Mesenchymal stem cell (in vitro differentiated cells and primary cell): ENCODE measurements around the gene TMEM59L.
A peak's percentile ranks its signal among the peaks of the same experiment; 100 is the strongest.

Experiments used
- DNase-seq: peaks from one replicate; pipeline ENCODE4 v3.0.0-alpha.2; 2013
- H2AFZ ChIP-seq: one replicate; pipeline ENCODE4 v1.6.1; 2013; ENCODE audit warnings: low read depth, mild to moderate bottlenecking, control low read depth, inconsistent platforms, low read length, moderate library complexity
- H2AK5ac ChIP-seq: 2 replicates; pipeline ENCODE4 v1.6.1; 2013; ENCODE audit warnings: low read length, moderate library complexity, mild to moderate bottlenecking, inconsistent platforms; ENCODE audit not compliant: severe bottlenecking
- H2BK120ac ChIP-seq: one replicate; pipeline ENCODE4 v1.6.1; 2013; ENCODE audit warnings: low read depth, mild to moderate bottlenecking, inconsistent platforms, low read length, moderate library complexity
- H2BK12ac ChIP-seq, 2 experiments: one replicate each; pipeline ENCODE4 v1.6.1; 2013; ENCODE audit warnings: inconsistent platforms in 2 of 2, low read length in 2 of 2, mild to moderate bottlenecking in 2 of 2, moderate library complexity in 2 of 2, control low read depth in 1 of 2
- H2BK15ac ChIP-seq: one replicate; pipeline ENCODE4 v1.6.1; 2013; ENCODE audit warnings: mild to moderate bottlenecking, low read depth, inconsistent platforms; ENCODE audit not compliant: poor library complexity, severe bottlenecking
- H2BK5ac ChIP-seq: 2 replicates; pipeline ENCODE4 v1.6.1; 2013; ENCODE audit warnings: low read depth, mild to moderate bottlenecking, low read length, control low read depth, inconsistent platforms; ENCODE audit not compliant: poor library complexity, severe bottlenecking
- H3K14ac ChIP-seq, 2 experiments: one replicate each; pipeline ENCODE4 v1.6.1; 2013; ENCODE audit warnings: inconsistent platforms in 2 of 2, low read length in 2 of 2, control low read depth in 1 of 2, mild to moderate bottlenecking in 1 of 2, moderate library complexity in 1 of 2
- H3K18ac ChIP-seq, 2 experiments: one replicate each; pipeline ENCODE4 v1.6.1; 2013; ENCODE audit warnings: inconsistent platforms in 2 of 2, low read length in 2 of 2, control low read depth in 1 of 2, low read depth in 1 of 2, mild to moderate bottlenecking in 1 of 2
- H3K23ac ChIP-seq, 2 experiments: one replicate each; pipeline ENCODE4 v1.6.1; 2013; ENCODE audit warnings: inconsistent platforms in 2 of 2, low read length in 2 of 2, mild to moderate bottlenecking in 2 of 2, moderate library complexity in 2 of 2, control low read depth in 1 of 2
- H3K27ac ChIP-seq: 2 replicates; pipeline ENCODE4 v1.5.1; 2013; ENCODE audit warnings: mild to moderate bottlenecking, moderate library complexity, low read length, control low read depth, inconsistent platforms; ENCODE audit not compliant: poor library complexity, severe bottlenecking
- H3K27me3 ChIP-seq, 2 experiments: 2 replicates each; pipeline versions ENCODE4 v1.6.1 to v1.7.0; 2013; ENCODE audit warnings: low read length in 2 of 2, mild to moderate bottlenecking in 2 of 2, moderate library complexity in 2 of 2, control low read depth in 1 of 2, inconsistent platforms in 1 of 2; ENCODE audit not compliant: control insufficient read depth in 1 of 2, insufficient read depth in 1 of 2
- H3K36me3 ChIP-seq, 2 experiments: 2 replicates each; pipeline versions ENCODE4 v1.6.1 to v1.7.0; 2013; ENCODE audit warnings: low read length in 2 of 2, control low read depth in 1 of 2, inconsistent platforms in 1 of 2, low read depth in 1 of 2, mild to moderate bottlenecking in 1 of 2; ENCODE audit not compliant: insufficient read depth in 2 of 2, control insufficient read depth in 1 of 2
- H3K4ac ChIP-seq, 2 experiments: one replicate each; pipeline ENCODE4 v1.6.1; 2013; ENCODE audit warnings: inconsistent platforms in 2 of 2, low read length in 2 of 2, mild to moderate bottlenecking in 2 of 2, moderate library complexity in 2 of 2, control low read depth in 1 of 2, low read depth in 1 of 2
- H3K4me1 ChIP-seq: 2 replicates; pipeline ENCODE4 v1.6.1; 2013; ENCODE audit warnings: low read depth, low read length, control low read depth; ENCODE audit not compliant: control insufficient read depth, insufficient read depth
- H3K4me2 ChIP-seq: 2 replicates; pipeline ENCODE4 v1.6.1; 2013; ENCODE audit warnings: low read length, mild to moderate bottlenecking, inconsistent platforms; ENCODE audit not compliant: poor library complexity, severe bottlenecking
- H3K4me3 ChIP-seq, 2 experiments: 2 replicates each; pipeline versions ENCODE4 v1.5.1 to v1.7.0; 2013; ENCODE audit warnings: low read length in 2 of 2, mild to moderate bottlenecking in 2 of 2, control low read depth in 1 of 2, low read depth in 1 of 2; ENCODE audit not compliant: insufficient read depth in 1 of 2
- H3K79me1 ChIP-seq: replicated peaks from 2 replicates; pipeline ENCODE4 v1.6.1; 2013; ENCODE audit warnings: mild to moderate bottlenecking, control low read depth, low read length, inconsistent platforms; ENCODE audit not compliant: poor library complexity, severe bottlenecking
- H3K9ac ChIP-seq: 2 replicates; pipeline ENCODE4 v1.7.0; 2013; ENCODE audit warnings: mild to moderate bottlenecking, low read length, moderate library complexity
- H3K9me3 ChIP-seq: 2 replicates; pipeline ENCODE4 v1.7.0; 2013; ENCODE audit warnings: mild to moderate bottlenecking, low read length; ENCODE audit not compliant: control insufficient read depth
- H4K8ac ChIP-seq: one replicate; pipeline ENCODE4 v1.6.1; 2013; ENCODE audit warnings: inconsistent platforms, mild to moderate bottlenecking, low read length, moderate library complexity
- H4K91ac ChIP-seq: one replicate; pipeline ENCODE4 v1.6.1; 2013; ENCODE audit warnings: mild to moderate bottlenecking, low read length, inconsistent platforms
- WGBS: methylation state at CpG from one replicate; pipeline ENCODE4 v1.1.7; 2013; ENCODE audit warnings: mixed read lengths; 5-methylcytosine and 5-hydroxymethylcytosine counted together

TMEM59L gene

GRCh38 chr19:18611327-18612050 lies 1.2 kb upstream of the TMEM59L start:
- Histone ChIP-seq H3K23ac (no peak overlapping the region), H4K8ac (no peak overlapping the region), H3K36me3 (no peaks in the 10 kb centered on the region), H3K4me3 (no peak overlapping the region), H3K9me3 (peaks cover 3% of the 10 kb centered on the region), H2AFZ (no peak overlapping the region), H2BK120ac (no peak overlapping the region), H2BK12ac (no peak overlapping the region), H3K4me1 (peaks cover 43% of the 10 kb centered on the region), H3K79me1 (no peaks in the 10 kb centered on the region), H3K14ac (no peak overlapping the region), H3K18ac (no peak overlapping the region), H2AK5ac (no peak overlapping the region), H3K27me3 (peaks cover 79 to 85% of the 10 kb centered on the region in 2 experiments), H2BK5ac (no peak overlapping the region), H3K9ac (no peak overlapping the region), H2BK15ac (no peak overlapping the region), H4K91ac (no peak overlapping the region), H3K4ac (no peak overlapping the region), H3K4me2 (no peak overlapping the region), H3K27ac (no peak overlapping the region)
- DNase-seq: no peak
- 2% methylated on average over 39 of the region's 62 CpGs for WGBS

- Histone ChIP-seq H2BK5ac (no peak overlapping the region), H2AK5ac (no peak overlapping the region), H3K36me3 (no peaks in the 10 kb centered on the region), H3K4me3 (peak overlapping the region; percentile 61 to 66), H3K27me3 (peaks cover 82 to 87% of the 10 kb centered on the region in 2 experiments), H2BK12ac (no peak overlapping the region), H2BK120ac (no peak overlapping the region), H3K23ac (peak overlapping the region in 1 of 2 experiments; percentile 94), H3K14ac (no peak overlapping the region), H3K27ac (no peak overlapping the region), H3K18ac (no peak overlapping the region), H2AFZ (no peak overlapping the region), H4K8ac (no peak overlapping the region), H3K4me2 (peak overlapping the region; percentile 94), H3K9me3 (peaks cover 3% of the 10 kb centered on the region), H3K9ac (no peak overlapping the region), H3K4me1 (peaks cover 39% of the 10 kb centered on the region), H4K91ac (no peak overlapping the region), H2BK15ac (no peak overlapping the region), H3K4ac (no peak overlapping the region), H3K79me1 (no peaks in the 10 kb centered on the region)
- WGBS: 4% methylated on average over 30 of the region's 30 CpGs
- DNase-seq: no peak
These were observed 459 bp upstream of the TMEM59L start for GRCh38 chr19:18612051-18612771.

- no peak overlapping the region for H2BK12ac ChIP-seq
- H3K14ac ChIP-seq: no peak overlapping the region
- H3K27me3 ChIP-seq: peaks cover 75 to 80% of the 10 kb centered on the region in 2 experiments
- no peak overlapping the region for H3K4me3 ChIP-seq
- no peak overlapping the region for H2AK5ac ChIP-seq
- H2BK15ac ChIP-seq: no peak overlapping the region
- H3K4me1 ChIP-seq: peaks cover 33% of the 10 kb centered on the region
- H2BK120ac ChIP-seq: no peak overlapping the region
- H3K9ac ChIP-seq: no peak overlapping the region
- 14% methylated on average over 21 of the region's 23 CpGs for WGBS
- DNase-seq: no peak
- no peak overlapping the region for H4K91ac ChIP-seq
- no peak overlapping the region for H3K27ac ChIP-seq
- no peak overlapping the region for H3K4ac ChIP-seq
- no peaks in the 10 kb centered on the region for H3K79me1 ChIP-seq
- no peak overlapping the region for H3K4me2 ChIP-seq
- H2BK5ac ChIP-seq: no peak overlapping the region
- H3K18ac ChIP-seq: no peak overlapping the region
- no peaks in the 10 kb centered on the region for H3K36me3 ChIP-seq
- no peak overlapping the region for H2AFZ ChIP-seq
- H3K23ac ChIP-seq: no peak overlapping the region
- peaks cover 5% of the 10 kb centered on the region for H3K9me3 ChIP-seq
- no peak overlapping the region for H4K8ac ChIP-seq
These were observed 1.0 kb downstream of the TMEM59L start for GRCh38 chr19:18613589-18614234.

GRCh38 chr19:18616023-18616422 lies 3.4 kb downstream of the TMEM59L start:
- Histone ChIP-seq H2BK5ac (no peak overlapping the region), H2BK12ac (no peak overlapping the region), H3K4me3 (no peak overlapping the region), H3K23ac (no peak overlapping the region), H2AK5ac (no peak overlapping the region), H3K4me2 (no peak overlapping the region), H3K36me3 (no peaks in the 10 kb centered on the region), H2BK120ac (no peak overlapping the region), H3K9ac (no peak overlapping the region), H2BK15ac (no peak overlapping the region), H3K14ac (no peak overlapping the region), H3K27ac (no peak overlapping the region), H2AFZ (no peak overlapping the region), H3K18ac (no peak overlapping the region), H3K27me3 (peaks cover 54 to 58% of the 10 kb centered on the region in 2 experiments), H4K91ac (no peak overlapping the region), H3K79me1 (no peaks in the 10 kb centered on the region), H4K8ac (no peak overlapping the region), H3K9me3 (peaks cover 5% of the 10 kb centered on the region), H3K4ac (no peak overlapping the region), H3K4me1 (peaks cover 26% of the 10 kb centered on the region)
- WGBS: 60% methylated on average over 3 of the region's 3 CpGs
- no peak for DNase-seq
